ENCODE results near the gene PARD3.

The PARD3 gene

DNA sequence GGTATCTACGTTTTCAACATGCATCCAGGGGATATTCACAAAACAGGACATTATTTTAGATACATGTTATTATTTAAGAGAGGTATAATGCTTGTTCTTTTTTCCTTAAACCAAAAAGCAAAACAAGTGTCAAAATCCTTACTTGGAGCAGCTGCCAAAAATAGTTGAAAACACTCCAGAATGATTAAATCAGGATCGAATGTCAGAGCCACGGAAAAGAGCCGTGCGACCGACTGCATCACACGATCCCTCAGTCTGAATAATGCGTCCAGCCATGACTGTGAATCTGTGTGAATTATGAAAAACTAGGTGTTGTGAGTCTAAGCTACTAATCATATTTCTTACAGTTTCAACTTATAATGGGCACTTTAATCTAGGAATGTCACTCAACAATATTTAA is 126.0 kb downstream of the PARD3 start:
- no peak for DNase-seq (ENCODE audit: low spot score)

DNA sequence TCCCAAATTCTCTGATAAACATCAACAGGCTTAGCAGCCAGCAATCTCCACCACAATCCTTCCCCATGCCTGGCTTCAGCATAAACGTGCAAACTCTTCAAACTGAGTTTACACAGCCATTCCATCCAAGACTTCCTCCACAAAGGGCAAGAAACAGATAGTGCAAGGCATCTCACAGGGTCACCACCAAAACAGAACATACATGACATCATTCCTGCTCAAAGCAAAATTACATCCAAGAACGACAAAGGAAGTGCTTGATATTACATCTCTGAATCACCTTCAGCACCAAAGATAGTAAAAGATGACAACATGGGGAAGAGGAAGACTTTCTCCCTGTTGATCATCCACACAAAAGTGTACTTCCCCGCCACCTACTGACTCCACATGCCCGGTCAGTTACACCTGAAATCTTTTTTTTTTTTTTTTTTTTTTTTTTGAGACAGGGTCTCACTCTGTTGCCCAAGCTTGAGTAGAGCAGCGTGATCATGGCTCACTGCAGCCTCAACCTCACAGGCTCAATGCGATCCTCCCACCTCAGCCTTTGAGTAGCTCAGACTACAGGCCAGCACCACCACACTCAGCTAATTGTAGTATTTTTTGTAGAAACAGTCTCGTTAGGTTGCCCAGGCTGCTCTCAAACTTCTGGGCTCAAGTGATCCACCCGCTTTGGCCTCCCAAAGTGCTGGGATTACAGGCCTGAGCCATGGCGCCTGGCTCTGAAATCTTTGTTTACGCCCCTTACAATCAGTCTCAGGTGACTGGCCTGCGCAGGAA is 127.5 kb downstream of the PARD3 start:
- no peak for DNase-seq (ENCODE audit: low spot score)

DNA sequence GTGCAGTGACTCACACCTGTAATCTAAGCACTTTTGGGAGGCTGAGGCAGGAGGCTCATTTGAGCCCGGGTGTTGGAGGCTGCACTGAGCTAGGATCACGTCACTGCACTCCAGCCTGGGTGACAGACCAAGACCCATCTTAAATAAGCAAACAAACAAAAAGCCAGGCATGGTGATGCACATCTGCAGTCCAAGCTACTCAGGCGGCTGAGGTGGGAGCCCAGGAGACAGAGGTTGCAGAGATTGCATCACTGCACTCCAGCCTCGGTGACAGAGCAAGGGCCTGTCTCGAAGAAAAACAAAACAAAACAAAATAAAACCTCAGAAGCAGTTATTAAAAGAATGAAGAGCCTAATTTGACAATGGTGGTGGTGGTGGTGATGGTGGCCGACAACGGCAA is 132.5 kb downstream of the PARD3 start:
- DNase-seq (ENCODE audit: low spot score), result no peak

DNA sequence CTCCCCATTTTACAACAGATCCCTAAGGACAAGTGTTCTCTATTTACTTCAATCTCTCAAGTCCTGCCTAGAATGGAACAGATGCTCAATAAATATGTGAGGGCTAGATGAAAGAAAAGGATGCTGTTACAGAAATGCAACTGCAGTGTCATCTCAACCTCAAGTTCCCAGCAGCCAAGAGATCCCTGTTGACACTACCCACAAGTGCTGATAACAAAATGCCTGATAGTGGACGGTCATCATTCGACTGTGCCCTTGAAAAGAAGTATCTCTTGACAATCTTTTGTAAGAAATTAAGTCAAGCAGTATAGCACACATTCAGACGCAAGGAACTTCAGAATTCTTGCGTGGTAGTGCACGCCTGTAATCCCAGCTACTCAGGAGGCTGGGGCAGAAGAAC is 133.2 kb downstream of the PARD3 start:
- no peak for DNase-seq (ENCODE audit: low spot score)

DNA sequence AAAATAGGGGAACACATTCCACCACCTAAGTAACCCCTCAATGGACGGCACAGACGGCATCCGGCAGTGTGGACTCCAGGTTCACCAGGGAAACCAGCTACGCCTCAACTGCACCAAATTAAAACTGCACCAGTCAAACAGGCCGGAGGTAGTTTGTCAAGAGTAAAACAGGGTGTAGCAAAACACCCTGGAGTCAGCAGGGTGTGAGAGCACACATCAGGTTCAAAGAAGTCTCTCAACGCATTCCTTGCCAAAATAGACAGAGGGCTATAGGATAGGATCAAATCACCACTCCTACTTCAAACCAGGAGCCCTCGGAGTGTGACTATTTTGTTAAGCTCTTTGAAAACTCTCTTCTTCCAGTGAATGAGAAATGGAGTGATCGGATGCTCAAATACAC is 135.9 kb downstream of the PARD3 start:
- DNase-seq (ENCODE audit: low spot score), result no peak

DNA sequence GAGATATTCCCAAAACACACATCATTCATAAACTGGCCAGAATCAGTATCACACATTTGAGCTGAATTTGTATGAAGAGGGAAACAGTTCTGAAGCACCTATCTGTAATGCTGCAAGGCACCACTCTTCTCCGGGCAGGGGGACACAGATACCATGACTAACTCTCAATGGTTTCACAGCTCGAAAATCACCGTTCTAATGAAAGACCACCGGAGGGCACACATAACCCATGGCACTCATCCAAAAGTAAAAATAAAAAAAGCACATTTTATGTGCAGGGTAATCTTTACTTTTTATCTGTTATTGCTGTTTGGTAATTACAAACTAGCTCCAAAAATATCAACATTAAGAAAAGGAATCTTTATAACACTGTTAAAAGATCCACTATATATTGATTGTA is 137.5 kb downstream of the PARD3 start:
- DNase-seq (ENCODE audit: low spot score), result no peak

DNA sequence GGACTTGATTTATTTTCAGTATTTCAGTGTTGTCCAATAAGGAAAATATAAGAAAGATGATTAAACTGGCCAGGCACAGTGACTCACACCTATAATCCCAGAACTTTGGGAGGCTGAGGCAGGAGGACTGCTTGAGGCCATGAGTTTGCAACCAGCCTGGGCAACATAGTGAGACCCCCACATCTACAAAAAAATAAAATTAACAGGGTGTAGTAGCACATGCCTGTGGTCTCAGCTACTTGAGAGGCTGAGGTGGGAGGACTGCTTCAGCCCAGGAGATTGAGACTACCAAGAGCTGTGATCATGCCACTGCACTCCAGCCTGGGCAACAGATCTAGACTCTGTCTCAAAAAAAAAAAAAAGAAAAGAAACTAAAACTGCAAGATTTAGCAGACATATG is 138.0 kb downstream of the PARD3 start:
- no peak for DNase-seq (ENCODE audit: low spot score)

DNA sequence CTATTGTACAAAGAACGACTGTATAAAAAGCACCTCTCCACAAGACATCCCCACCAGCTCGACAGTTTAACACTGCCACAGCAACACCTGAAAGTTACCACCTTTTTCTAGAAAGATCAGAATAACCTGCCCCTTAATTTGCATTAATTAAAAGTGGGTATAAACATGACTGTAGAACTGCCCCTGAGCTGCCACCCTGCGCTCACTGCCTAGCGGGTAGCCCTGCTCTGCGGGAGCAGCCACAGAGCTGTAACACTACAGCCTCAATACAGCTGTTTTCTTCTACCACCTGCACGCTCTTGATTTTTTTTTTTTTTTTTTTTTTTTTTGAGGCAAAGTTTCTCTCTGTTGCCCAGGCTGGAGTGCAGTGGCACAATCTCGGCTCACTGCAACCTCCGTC is 140.9 kb downstream of the PARD3 start:
- no peak for DNase-seq (ENCODE audit: low spot score)

DNA sequence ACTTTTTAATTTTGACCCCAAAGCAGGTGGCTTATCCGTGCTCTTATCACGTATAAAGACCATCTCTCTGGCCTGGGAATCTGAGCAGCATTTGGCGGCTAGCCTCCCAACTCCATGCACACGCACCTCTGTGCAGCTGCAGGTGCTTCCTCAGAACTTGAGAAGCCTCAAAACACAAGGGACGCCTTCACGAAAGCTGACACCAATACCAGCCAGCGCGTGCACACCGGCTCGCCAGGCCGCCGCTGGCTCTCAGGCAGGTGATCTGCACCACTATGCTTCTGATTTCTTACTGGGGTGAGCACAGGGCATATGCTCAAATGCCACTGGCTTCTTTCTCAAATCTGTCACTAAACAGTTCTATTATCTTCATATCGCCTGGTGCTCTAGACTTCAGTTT is 145.0 kb downstream of the PARD3 start:
- DNase-seq (ENCODE audit: low spot score), result no peak

DNA sequence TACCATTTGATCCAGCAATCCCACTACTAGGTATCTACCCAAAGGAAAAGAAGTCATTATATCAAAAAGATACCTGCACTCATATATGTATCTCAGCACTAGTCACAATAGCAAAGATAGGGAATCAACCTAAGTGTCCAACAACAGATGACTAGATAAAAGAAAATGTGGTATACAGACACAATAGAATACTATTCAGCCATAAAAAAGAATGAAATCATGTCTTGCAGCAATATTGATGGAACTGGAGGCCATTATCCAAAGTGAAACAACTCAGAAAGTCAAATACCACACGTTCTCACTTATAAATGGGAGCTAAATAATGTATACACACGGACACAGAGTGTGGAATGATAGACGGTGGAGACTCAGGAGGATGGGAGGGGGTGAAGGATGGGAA is 146.0 kb downstream of the PARD3 start:
- DNase-seq (ENCODE audit: low spot score), result no peak

DNA sequence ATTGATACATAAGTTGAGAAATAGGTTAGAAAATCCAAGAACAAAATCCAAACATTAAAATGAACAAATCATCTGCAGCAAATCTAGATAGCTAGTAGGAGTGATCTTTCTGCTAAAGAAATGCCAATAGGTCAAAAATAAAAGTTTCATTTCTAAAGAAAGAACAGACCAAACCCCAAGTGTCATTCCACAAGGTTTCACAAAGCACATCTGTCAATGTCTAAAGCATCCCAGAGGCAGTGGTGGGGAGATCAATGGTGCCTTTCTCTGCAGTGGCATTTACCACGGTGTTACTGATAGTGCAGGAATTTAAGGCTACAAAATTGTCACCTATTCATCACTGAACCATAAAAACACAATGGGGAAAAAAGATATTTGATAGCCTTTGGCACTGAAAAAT is 147.9 kb downstream of the PARD3 start:
- no peak for DNase-seq (ENCODE audit: low spot score)

DNA sequence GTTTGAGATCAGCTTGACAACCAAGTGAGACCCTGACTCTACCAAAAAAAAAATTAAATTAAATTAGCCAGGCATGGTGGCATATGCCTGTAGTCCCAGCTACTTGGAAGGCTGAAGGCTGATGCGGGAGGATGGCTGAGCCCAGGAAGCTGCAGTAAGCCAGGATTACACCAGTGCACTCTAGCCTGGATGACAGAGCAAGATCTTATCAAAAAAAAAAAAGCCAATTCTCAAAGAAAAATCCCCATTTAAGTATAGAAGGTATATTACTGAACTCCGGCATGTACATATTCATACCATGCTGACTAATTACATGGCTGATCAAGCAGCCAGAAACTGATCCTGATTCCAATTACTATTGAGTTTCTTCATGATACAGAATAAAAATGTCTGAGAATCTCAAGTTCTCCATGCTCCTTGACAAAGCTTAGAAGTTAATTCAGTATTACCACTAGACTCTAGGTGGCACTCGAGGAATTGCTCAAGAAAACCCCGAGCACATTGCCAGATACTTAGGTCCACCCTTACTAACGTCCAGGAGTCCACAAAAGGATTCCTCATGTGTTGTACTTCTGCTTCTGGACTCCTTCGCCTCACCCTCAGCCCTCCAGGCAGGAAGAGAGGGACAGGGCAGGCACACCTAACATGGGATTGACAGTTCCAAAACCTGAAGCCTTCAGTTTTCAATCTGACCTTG is 148.9 kb downstream of the PARD3 start:
- peak; percentile 55 for DNase-seq (ENCODE audit: low spot score)

DNA sequence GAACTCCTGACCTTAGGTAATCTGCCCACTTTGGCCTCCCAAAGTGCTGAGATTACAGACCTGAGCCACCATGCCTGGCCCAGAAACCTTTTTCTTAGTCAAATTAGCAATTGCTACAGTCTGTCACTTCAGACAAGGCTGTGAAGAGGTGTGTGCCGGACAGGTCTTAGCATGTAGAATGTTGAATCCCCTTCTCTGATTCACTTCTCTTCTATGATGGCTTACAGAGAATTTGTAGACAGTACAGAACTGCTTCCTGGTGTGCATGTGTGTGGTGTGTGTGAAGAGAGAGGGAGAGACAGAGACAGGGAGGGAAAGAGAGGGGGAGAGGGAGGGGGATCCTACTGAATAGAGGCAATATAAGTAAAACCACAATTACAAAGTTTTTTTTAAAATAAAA is 150.4 kb downstream of the PARD3 start:
- DNase-seq (ENCODE audit: low spot score), result no peak

DNA sequence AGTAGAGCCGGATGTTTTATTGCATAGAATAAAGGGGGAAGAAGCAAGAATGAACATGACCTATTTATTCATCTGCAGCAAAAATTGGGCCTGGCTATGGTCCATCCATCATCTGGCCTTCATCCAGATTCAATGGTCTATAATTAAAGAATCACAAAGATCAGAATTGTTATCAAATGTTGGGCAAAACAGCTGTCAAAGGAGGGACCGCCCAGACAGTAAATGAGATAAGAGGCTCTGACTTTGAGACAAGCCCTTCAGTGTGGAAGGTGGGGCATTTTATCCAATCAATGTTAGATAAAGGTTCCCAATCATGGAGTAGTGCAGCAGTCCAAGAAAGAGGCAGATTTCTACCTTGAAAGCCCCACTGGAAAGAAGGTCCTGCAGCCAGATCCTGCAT is 153.5 kb downstream of the PARD3 start:
- no peak for DNase-seq (ENCODE audit: low spot score)

DNA sequence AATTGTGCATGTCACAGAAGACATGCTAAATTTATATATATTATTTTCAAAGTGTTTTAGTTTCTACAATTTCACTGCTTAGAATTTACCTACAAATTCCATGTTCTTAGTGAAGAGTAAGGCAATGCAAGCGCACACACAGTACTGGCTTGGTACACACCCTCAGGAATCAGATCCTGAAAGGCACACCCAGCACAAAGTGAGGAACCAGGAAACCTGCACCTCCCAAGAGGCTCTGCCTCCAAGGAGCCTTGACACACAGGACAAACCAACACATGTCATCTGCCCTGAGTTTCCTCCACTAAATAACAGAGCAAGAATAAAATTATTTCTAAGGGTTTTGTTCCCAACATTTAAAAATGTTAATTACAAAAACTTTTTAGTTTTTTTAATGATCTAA is 156.2 kb downstream of the PARD3 start:
- DNase-seq (ENCODE audit: low spot score), result no peak

DNA sequence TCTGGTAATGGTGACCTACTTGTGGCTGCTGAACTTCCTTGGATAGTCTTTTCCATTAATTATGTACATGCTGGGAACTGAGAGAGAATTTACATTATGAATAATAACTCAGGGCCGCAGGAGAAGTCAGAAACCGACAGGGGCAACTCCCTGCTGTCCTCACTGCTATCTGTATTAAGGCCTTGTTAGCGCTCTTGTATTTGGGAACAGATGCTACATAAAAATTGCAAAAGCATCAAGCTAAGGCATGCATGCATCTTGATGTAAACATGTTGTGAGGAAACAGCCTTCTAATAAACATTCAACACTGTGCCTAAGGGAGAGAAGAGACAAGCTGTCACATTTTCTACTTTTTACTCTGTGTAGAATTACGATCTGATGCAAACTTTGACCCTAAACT is 158.4 kb downstream of the PARD3 start:
- no peak for DNase-seq (ENCODE audit: low spot score)

DNA sequence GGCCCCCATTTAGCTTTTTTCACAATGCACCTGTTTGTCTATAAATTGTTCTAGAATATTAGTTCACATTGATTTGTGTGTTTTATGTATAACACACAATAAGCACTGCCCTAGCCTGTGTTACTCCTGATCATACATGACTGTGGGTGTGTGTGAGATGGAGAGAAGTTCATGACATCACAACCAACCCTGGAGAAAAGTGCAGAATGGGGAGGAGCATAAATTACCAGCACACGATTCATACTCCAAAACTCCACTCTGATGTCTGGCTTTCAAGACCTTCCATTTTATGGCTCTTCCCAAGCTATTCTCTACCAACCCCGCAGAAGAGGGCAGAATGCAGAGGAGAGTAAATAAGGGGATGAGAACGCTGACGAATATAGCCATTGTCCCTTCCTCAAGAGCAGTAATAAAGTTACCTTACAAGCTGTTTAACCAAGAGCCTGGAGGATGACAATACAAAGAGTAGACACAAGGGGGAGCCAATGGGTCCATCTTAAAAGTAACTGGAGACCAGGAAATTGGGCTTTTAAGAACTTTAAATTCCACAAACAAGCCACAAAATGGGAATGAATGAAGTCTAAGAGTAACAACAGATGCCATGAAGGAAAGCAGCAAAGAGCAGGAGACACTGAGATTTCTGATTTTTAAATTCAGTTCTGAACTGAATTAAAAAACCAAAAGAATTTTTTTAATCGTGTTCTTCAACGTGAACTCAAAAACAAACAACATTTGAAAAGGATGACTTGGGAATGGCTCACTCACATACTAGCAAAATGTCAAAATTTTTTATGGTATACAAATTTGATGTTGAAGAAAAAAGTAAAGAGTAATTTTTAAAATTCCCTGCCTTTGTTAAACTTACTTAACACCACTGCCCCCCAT is 159.6 kb downstream of the PARD3 start:
- peak; percentile 44 for DNase-seq (ENCODE audit: low spot score)

DNA sequence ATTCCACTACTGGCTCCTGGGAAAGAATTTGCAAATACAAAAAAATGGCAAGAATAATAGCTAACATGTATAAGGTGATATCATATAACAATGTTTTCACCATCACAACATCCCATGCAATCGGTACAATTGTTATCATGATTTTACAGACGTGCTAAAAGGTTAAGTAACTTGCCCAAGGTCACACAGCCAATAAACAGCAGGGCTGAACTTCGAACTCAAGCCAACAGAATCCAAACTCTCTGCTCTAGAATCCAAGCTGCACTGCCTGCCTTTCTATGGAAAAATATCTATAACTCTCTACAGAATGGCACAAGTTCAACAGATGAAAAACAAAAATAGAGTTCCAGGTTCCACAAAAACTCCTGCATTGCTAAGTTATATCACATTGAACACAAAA is 160.9 kb downstream of the PARD3 start:
- DNase-seq (ENCODE audit: low spot score), result no peak

DNA sequence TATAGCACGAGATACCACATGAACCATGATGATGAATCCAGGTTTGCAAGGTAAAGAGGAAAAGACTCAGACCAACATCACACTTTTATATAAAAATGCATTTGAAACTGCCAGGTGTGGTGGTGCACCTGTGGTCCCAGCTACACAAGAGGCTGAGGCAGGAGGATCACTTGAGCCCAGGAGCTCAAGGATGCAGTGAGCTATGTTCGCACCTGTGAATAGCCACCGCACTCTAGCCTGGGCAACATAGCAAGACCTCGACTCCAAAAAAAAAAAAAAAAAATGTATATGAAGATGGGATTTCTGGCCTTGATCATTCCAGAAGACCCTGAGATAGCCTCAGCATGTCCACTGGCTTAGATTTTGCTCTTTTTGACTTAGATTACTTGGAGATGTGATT is 161.6 kb downstream of the PARD3 start:
- no peak for DNase-seq (ENCODE audit: low spot score)

DNA sequence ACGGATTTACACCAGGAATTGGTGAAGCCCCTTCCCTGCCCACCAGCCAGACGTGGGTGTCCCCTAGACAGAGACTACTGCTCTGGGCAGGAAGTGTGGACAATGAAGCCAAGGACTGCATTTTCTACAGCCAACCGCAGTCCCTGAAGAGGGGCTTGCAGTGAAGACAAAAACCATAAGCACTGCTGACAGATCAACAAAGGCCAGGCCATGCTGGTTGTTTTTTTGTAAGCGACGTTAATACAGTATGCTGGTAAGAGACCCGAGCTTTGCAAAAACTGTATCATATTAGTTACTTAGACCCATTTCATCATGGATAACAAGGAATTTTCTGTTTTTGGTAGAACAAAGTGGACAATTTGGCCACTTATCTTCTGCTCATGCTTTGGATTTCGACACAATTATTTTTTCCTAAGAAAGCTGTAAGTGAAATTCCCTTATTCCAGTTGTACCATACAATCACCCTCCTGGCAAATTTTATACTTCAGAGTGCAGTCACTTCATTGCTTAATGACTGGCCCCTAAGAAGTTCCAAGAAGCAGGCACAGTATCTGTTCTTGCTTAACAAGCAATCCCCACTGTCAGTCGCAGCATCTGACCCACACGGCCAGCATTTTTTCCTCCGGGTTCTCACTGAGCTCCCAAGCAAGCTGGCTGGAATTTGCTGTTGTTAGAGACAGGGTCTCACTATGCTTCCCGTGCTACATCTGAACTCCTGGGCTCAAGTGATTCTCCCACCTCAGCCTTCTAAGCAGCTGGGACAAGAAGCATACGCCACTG is 163.5 kb downstream of the PARD3 start:
- no peak for DNase-seq (ENCODE audit: low spot score)

DNA sequence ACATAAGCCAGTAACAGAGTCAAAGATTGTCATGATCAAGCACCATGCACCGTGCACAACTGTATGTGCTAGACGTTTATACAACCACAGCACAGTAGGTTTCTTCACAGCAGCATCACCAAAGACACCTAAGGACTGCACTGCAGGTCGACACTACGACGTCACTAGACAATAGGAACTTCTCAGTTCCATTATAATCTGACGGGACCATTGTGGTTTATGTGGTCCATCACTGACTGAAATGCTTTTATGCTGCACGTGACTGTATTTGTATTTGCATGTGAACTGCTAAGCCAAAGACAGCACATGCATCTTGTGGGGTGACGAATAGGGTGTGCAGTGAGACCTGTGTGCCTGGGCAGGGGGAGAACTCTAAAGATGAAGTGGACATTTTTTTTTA is 164.9 kb downstream of the PARD3 start:
- DNase-seq (ENCODE audit: low spot score), result no peak

DNA sequence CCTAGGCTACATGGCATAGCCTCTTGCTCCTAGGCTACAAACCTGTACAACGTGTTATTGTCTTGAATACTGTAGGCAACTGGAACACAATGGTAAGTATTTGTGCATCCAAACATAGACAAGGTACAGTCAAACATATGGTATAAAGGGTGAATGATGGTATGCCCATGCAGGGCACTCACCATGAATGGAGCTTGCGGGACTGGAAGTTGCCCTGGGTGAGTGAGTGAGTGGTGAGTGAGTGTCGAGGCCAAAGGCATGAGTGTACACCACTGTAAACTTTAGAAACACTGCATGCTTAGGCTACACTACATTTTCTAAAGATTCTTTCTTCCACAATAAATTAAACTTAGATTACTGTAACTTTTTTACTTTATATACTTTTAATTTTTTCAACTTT is 165.7 kb downstream of the PARD3 start:
- DNase-seq (ENCODE audit: low spot score), result no peak
